22Rv1 (cell line): ENCODE data around the gene DTNB.

Experiments used
- H3K27ac ChIP-seq: fragments of 450-650 bp; 2 replicates; pipeline ENCODE4 v1.5.1; 2017
- ZFX ChIP-seq: fragments of 450-650 bp; IDR thresholded peaks from 2 replicates; pipeline ENCODE4 v1.6.1; 2017; ENCODE audit warnings: antibody characterized with exemption, borderline replicate concordance
- TF ChIP-seq, protein P1 (sequence below): fragments of 450-650 bp; IDR thresholded peaks from 2 replicates; pipeline ENCODE4 v1.5.1; 2017; ENCODE audit warnings: mild to moderate bottlenecking

DTNB gene

GRCh38 chr2:25460261-25460905 lies 213.0 kb downstream of the DTNB start:
- no peak for TF ChIP-seq ZFX
- TF ChIP-seq, protein P1, sequence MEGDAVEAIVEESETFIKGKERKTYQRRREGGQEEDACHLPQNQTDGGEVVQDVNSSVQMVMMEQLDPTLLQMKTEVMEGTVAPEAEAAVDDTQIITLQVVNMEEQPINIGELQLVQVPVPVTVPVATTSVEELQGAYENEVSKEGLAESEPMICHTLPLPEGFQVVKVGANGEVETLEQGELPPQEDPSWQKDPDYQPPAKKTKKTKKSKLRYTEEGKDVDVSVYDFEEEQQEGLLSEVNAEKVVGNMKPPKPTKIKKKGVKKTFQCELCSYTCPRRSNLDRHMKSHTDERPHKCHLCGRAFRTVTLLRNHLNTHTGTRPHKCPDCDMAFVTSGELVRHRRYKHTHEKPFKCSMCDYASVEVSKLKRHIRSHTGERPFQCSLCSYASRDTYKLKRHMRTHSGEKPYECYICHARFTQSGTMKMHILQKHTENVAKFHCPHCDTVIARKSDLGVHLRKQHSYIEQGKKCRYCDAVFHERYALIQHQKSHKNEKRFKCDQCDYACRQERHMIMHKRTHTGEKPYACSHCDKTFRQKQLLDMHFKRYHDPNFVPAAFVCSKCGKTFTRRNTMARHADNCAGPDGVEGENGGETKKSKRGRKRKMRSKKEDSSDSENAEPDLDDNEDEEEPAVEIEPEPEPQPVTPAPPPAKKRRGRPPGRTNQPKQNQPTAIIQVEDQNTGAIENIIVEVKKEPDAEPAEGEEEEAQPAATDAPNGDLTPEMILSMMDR = no peak
- no peak overlapping the region for H3K27ac ChIP-seq

GRCh38 chr2:25454824-25455611 lies 218.4 kb downstream of the DTNB start:
- TF ChIP-seq ZFX = no peak
- TF ChIP-seq, protein P1 = no peak
- H3K27ac ChIP-seq = no peak overlapping the region

DNA sequence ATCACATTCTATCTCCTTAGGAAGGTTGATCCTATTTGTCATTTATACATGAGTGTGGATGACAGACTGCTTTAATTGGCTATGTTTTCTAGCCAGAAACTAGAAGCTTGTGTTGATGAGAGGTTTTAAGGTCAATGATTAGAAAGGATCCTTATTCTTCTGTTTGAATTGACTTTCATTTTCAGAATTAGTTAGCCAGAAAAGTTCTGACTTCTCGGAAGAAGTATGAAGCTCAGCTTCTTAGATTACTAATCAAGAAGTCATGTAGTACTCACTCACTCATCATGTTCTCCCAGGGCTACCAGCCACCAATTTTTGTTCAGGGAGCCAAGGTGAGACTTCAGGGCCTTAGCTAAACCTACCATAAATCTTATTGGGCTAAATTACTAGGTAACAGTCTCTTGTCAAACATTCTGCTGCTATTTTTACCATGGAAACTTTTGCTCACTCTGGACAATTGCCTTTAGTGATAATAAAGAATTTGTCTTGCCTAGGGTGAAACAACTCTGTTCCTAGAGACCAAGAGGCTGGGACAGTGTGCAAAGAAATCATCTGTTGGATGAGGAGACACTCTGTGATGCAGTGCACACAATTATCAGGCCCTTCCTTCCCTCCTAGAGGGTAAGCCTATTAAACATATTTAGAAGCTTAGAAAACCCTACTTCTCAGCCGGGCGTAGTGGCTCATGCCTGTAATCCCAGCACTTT lies 220.0 kb downstream of the DTNB start:
- TF ChIP-seq ZFX = no peak
- TF ChIP-seq, protein P1 = no peak
- no peak overlapping the region for H3K27ac ChIP-seq

DNA sequence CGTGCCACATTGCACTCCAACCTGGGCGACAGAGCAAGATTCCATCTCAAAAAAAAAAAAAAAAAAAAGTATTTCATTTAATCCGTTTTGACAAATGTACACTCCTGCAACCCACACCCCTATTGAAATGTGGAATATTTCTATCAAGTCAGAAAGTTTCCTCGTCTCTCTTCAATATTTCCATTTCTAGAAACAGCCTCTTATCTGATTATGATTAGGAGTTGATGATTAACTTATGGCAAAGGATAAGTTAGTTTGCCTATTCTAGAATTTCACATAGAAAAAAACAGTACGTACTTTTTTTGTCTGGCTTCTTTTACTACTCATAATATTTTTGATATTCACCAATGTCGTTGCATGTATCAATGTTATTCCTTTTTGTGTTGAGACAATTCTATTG lies 224.6 kb downstream of the DTNB start:
- TF ChIP-seq, protein P1 = no peak
- no peak for TF ChIP-seq ZFX
- no peak overlapping the region for H3K27ac ChIP-seq

DNA sequence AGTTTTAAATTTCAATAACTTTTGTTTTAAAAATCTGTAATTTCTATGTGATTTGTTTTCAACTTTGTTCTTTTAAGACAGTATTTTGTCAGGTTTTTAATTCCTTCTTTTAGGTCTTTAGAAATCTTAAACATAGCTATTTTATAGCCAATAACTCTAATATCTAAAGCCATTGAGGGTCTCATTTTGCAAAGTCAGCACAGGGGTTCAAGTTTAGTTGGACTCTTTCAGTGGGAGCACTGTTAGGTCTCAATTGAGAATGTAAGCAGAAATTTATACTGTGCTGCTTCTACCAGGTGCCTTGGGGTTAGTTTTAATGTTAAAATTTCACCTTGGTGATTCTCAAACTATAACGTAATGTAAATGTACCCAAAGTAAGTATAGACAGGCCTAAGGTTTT lies 226.4 kb downstream of the DTNB start:
- H3K27ac ChIP-seq = no peak overlapping the region
- TF ChIP-seq, protein P1 = no peak
- no peak for TF ChIP-seq ZFX

DNA sequence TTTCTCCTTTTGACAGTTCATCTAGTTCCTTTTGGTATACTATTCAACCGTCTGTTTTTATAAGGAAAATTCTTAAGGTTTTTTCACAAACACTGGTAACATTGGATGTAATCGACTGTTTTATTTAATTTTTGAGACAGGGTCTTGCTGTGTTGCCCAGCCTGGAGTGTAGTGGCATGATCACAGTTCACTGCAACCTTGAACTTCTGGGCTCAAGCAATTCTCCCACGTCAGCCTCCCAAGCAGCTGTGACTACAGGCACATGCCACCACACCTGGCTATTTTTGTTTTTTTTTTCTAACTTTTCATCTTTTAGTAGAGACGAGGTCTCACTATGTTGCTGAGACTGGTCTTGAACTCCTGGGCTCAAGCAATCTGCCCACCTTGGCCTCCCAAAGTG lies 227.3 kb downstream of the DTNB start:
- TF ChIP-seq ZFX = no peak
- TF ChIP-seq, protein P1 = no peak
- no peak overlapping the region for H3K27ac ChIP-seq
